Panc1 (cell line): Measurements from ENCODE around the gene CACNA1E.

Experiments
- POLR2AphosphoS5 ChIP-seq: IDR thresholded peaks from 2 replicates; pipeline ENCODE4 v1.6.1; 2012; ENCODE audit warnings: mild to moderate bottlenecking, low read depth, low read length, moderate library complexity
- SIN3A ChIP-seq: IDR thresholded peaks from 2 replicates; pipeline ENCODE4 v1.6.1; 2012; ENCODE audit warnings: low read depth, mild to moderate bottlenecking, low read length, moderate library complexity, borderline replicate concordance; ENCODE audit not compliant: insufficient read depth
- TCF7L2 ChIP-seq: IDR thresholded peaks from 2 replicates; pipeline ENCODE4 v1.6.1; 2011; ENCODE audit warnings: mild to moderate bottlenecking, low read depth, low read length, inconsistent platforms
- TF ChIP-seq, protein P1 (sequence below): fragments of 450-650 bp; IDR thresholded peaks from 2 replicates; pipeline ENCODE4 v1.5.1; 2017; ENCODE audit warnings: mild to moderate bottlenecking
- TF ChIP-seq, protein P2 (sequence below), 2 experiments: IDR thresholded peaks; 2 replicates each; pipeline ENCODE4 v1.6.1; 2011 to 2012; ENCODE audit warnings: low read depth in 2 of 2, control low read depth in 1 of 2, low read length in 1 of 2, mild to moderate bottlenecking in 1 of 2, moderate library complexity in 1 of 2; ENCODE audit not compliant: insufficient read depth in 1 of 2

DNA sequence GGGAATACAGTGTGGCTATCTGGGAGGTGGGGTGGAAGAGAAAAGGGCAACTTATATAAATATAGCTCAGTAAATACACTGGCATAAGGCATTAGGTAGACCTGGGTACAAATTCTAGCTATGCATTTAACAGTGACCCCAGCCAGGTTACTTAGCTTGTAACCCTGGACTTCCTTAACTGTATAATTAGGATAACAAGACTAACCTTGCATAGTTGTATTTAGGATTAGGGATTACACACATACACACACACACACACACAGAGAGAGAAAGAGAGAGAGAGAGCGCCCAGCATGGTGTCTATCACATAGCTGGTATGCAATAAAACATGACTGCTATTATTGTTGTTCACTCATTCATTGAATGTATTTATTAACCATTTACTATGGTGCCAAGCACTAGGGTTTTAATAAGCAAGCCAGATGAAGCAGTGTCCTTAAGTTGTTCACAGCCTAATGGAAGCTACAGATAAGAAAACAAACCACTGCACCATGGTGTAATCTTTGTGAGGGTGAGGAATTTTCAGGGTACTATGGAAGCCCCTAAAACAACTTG, 326.8 kb downstream of the CACNA1E start:
- TF ChIP-seq, protein P1, sequence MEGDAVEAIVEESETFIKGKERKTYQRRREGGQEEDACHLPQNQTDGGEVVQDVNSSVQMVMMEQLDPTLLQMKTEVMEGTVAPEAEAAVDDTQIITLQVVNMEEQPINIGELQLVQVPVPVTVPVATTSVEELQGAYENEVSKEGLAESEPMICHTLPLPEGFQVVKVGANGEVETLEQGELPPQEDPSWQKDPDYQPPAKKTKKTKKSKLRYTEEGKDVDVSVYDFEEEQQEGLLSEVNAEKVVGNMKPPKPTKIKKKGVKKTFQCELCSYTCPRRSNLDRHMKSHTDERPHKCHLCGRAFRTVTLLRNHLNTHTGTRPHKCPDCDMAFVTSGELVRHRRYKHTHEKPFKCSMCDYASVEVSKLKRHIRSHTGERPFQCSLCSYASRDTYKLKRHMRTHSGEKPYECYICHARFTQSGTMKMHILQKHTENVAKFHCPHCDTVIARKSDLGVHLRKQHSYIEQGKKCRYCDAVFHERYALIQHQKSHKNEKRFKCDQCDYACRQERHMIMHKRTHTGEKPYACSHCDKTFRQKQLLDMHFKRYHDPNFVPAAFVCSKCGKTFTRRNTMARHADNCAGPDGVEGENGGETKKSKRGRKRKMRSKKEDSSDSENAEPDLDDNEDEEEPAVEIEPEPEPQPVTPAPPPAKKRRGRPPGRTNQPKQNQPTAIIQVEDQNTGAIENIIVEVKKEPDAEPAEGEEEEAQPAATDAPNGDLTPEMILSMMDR, result no peak
- TF ChIP-seq POLR2AphosphoS5, result no peak
- TF ChIP-seq SIN3A, result no peak
- TF ChIP-seq, protein P2, sequence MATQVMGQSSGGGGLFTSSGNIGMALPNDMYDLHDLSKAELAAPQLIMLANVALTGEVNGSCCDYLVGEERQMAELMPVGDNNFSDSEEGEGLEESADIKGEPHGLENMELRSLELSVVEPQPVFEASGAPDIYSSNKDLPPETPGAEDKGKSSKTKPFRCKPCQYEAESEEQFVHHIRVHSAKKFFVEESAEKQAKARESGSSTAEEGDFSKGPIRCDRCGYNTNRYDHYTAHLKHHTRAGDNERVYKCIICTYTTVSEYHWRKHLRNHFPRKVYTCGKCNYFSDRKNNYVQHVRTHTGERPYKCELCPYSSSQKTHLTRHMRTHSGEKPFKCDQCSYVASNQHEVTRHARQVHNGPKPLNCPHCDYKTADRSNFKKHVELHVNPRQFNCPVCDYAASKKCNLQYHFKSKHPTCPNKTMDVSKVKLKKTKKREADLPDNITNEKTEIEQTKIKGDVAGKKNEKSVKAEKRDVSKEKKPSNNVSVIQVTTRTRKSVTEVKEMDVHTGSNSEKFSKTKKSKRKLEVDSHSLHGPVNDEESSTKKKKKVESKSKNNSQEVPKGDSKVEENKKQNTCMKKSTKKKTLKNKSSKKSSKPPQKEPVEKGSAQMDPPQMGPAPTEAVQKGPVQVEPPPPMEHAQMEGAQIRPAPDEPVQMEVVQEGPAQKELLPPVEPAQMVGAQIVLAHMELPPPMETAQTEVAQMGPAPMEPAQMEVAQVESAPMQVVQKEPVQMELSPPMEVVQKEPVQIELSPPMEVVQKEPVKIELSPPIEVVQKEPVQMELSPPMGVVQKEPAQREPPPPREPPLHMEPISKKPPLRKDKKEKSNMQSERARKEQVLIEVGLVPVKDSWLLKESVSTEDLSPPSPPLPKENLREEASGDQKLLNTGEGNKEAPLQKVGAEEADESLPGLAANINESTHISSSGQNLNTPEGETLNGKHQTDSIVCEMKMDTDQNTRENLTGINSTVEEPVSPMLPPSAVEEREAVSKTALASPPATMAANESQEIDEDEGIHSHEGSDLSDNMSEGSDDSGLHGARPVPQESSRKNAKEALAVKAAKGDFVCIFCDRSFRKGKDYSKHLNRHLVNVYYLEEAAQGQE (IDR thresholded peaks at IDR 0.05; ENCODE audit: insufficient read depth in 1 of 2, low read depth in 2 of 2, low read length in 1 of 2), result no peak
- no peak for TF ChIP-seq TCF7L2
